Heart left ventricle (tissue), 13 donors: Measurements from ENCODE around the gene UCN.

Source experiments
- CTCF ChIP-seq, 12 donors: fragments of 200-600 bp; sonication (generic) in 4 of 12; IDR thresholded peaks; one replicate each; pipeline versions ENCODE4 v1.5.0 to v1.8.0; 2018 to 2022; ENCODE audit warnings: antibody characterized with exemption in 12 of 12, mild to moderate bottlenecking in 5 of 12
- POLR2A ChIP-seq, 2 donors: fragments of 450-650 bp; IDR thresholded peaks; one replicate each; pipeline ENCODE4 v1.6.1; 2017; ENCODE audit warnings: antibody characterized with exemption in 2 of 2, mild to moderate bottlenecking in 2 of 2, moderate library complexity in 2 of 2
- donor health status: ischemic (EF 13 %, LVEDD 7.1; RV severe dilation, severe dysfunction).
- donor health status: DM: no; HTN: yes; CAD: no.
- donor health status: DM: no; HTN: no; CAD: no.
- donor health status: ischemic (EF 25% LVEDD 6.9; RV normal size, moderate dysfunction).
- donor health status: ischemic (EF 25% LVEDD 5.7; RV mildly dilated, moderate dysfunction).
- donor health status: ischemic (EF 35%, LVEDD 5.7; RV mildly dilated, moderate dysfunction).
- donor health status: nonischemic (EF 11% LVEDD 7.7; RV severe dilation, severe dysfunction).
- donor health status: DM: yes; HTN: yes; CAD: no.
- donor health status: PGD.
- donor health status: ischemic (EF 29% LVEDD 5.4; RV normal size, mild dysfunction).
- donor health status: nonischemic (EF 23%, LVEDD 6.1; RV moderate dilation, normal function).

DNA sequence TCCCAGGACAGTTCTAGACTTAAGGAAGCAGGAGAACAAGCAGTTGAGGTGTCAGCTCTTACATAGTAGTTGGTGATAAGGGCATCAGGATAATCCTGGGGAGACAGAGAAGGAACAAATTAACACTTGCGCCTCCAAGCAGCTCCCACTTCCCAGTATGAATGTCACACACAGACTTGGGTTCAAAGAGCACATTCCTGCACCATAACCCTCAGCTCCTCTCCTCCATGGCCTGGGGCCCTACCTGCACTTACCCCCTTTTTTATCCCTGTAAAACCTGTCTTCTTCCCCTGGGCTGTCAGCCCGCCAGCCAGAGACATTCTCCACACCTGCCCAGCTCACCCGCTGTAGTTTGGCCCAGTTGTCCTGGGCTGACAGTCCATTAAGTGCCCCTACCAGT is 3.9 kb upstream of the UCN start:
- TF ChIP-seq CTCF (IDR thresholded peaks at IDR 0.05) = no peak
- no peak for TF ChIP-seq POLR2A (IDR thresholded peaks at IDR 0.05)
